ENCODE results near the gene EVPL. TPM values are rescaled to one million over a fixed set of nuclear protein-coding genes. Genes with fewer than 3 reads are reported as not detected.

The EVPL gene
- total RNA-seq, 1 donor from 2014 or later: not detected

GRCh38 chr17:76054112-76054476 is 27.0 kb upstream of the EVPL start:
- H3K36me3 ChIP-seq: peaks cover 7% of the 10 kb centered on the region
- Mint-ChIP-seq H3K9me3 (no peaks in the 10 kb centered on the region), H3K36me3 (peaks cover 39% of the 10 kb centered on the region), H3K4me1 (peaks cover 4% of the 10 kb centered on the region), H3K27ac (no peak overlapping the region), H3K4me3 (no peak overlapping the region), H3K27me3 (ENCODE audit: insufficient read depth, low read depth) (no peaks in the 10 kb centered on the region)
- H3K4me2 ChIP-seq: no peak overlapping the region
- H4K20me1 ChIP-seq (ENCODE audit: low read depth): no peaks in the 10 kb centered on the region
- TF ChIP-seq EZH2 (IDR thresholded peaks at IDR 0.05): no peak
- no peak for TF ChIP-seq CTCF (IDR thresholded peaks at IDR 0.05)
- no peak for TF ChIP-seq EZH2phosphoT487 (IDR thresholded peaks at IDR 0.05)
- H3K27me3 ChIP-seq: no peaks in the 10 kb centered on the region
- H3F3A ChIP-seq (ENCODE audit: low read depth): peaks cover 26% of the 10 kb centered on the region
- H3K27ac ChIP-seq: no peak overlapping the region
- no peaks in the 10 kb centered on the region for H3K9me3 ChIP-seq (ENCODE audit: low read depth)
- H3K9ac ChIP-seq: no peak overlapping the region
- DNase-seq (ENCODE audit: low spot score): no peak
- H3K79me2 ChIP-seq (ENCODE audit: low read depth): no peaks in the 10 kb centered on the region
- H3K4me3 ChIP-seq: no peak overlapping the region
- H3K4me1 ChIP-seq: peaks cover 11% of the 10 kb centered on the region
- no peak overlapping the region for H2AFZ ChIP-seq (replicated peaks)

- H3K27ac ChIP-seq: no peak overlapping the region
- no peak overlapping the region for H3K9ac ChIP-seq
- TF ChIP-seq CTCF (IDR thresholded peaks at IDR 0.05): no peak
- TF ChIP-seq EZH2 (IDR thresholded peaks at IDR 0.05): no peak
- no peak for TF ChIP-seq EZH2phosphoT487 (IDR thresholded peaks at IDR 0.05)
- Mint-ChIP-seq H3K9me3 (no peaks in the 10 kb centered on the region), H3K36me3 (peaks cover 36% of the 10 kb centered on the region), H3K27ac (no peak overlapping the region), H3K4me1 (peaks cover 4% of the 10 kb centered on the region), H3K4me3 (no peak overlapping the region), H3K27me3 (ENCODE audit: insufficient read depth, low read depth) (no peaks in the 10 kb centered on the region)
- H3K4me1 ChIP-seq: peaks cover 11% of the 10 kb centered on the region
- no peaks in the 10 kb centered on the region for H4K20me1 ChIP-seq (ENCODE audit: low read depth)
- H2AFZ ChIP-seq (replicated peaks): no peak overlapping the region
- H3K4me2 ChIP-seq: no peak overlapping the region
- no peak for DNase-seq (ENCODE audit: low spot score)
- H3K9me3 ChIP-seq (ENCODE audit: low read depth): no peaks in the 10 kb centered on the region
- H3K79me2 ChIP-seq (ENCODE audit: low read depth): no peaks in the 10 kb centered on the region
- no peak overlapping the region for H3K4me3 ChIP-seq
- no peaks in the 10 kb centered on the region for H3K27me3 ChIP-seq
- H3K36me3 ChIP-seq: peaks cover 2% of the 10 kb centered on the region
- peaks cover 21% of the 10 kb centered on the region for H3F3A ChIP-seq (ENCODE audit: low read depth)
Observed at GRCh38 chr17:76053246-76054111, 26.4 kb upstream of the EVPL start.

GRCh38 chr17:76051561-76051960 is 24.5 kb upstream of the EVPL start:
- H2AFZ ChIP-seq (replicated peaks): no peak overlapping the region
- DNase-seq (ENCODE audit: low spot score): no peak
- no peak overlapping the region for H3K27ac ChIP-seq
- Mint-ChIP-seq H3K36me3 (peaks cover 37% of the 10 kb centered on the region), H3K9me3 (no peaks in the 10 kb centered on the region), H3K27me3 (ENCODE audit: insufficient read depth, low read depth) (no peaks in the 10 kb centered on the region), H3K4me1 (peaks cover 4% of the 10 kb centered on the region), H3K4me3 (no peak overlapping the region), H3K27ac (no peak overlapping the region)
- H3F3A ChIP-seq (ENCODE audit: low read depth): peaks cover 15% of the 10 kb centered on the region
- no peak overlapping the region for H3K9ac ChIP-seq
- H3K79me2 ChIP-seq (ENCODE audit: low read depth): no peaks in the 10 kb centered on the region
- H3K4me1 ChIP-seq: peaks cover 11% of the 10 kb centered on the region
- TF ChIP-seq EZH2phosphoT487 (IDR thresholded peaks at IDR 0.05): no peak
- no peak for TF ChIP-seq EZH2 (IDR thresholded peaks at IDR 0.05)
- H3K36me3 ChIP-seq: peaks cover 5% of the 10 kb centered on the region
- no peaks in the 10 kb centered on the region for H3K27me3 ChIP-seq
- H3K9me3 ChIP-seq (ENCODE audit: low read depth): no peaks in the 10 kb centered on the region
- H3K4me3 ChIP-seq: no peak overlapping the region
- no peaks in the 10 kb centered on the region for H4K20me1 ChIP-seq (ENCODE audit: low read depth)
- no peak overlapping the region for H3K4me2 ChIP-seq

Data from neural progenitor cell (in vitro differentiated cells).